Astrocyte (in vitro differentiated cells and primary cell): Measurements from ENCODE around the gene ACTRT2. TPM values are rescaled to one million over a fixed set of nuclear protein-coding genes. Genes with fewer than 3 reads are reported as not detected.

Source experiments
- DNase-seq: peaks from one replicate; pipeline ENCODE4 v3.0.0-alpha.2; 2010; ENCODE audit warnings: low read depth
- FAIRE-seq: peaks from 2 replicates; lab custom pipeline; 2011; peaks lifted over from hg19 to GRCh38; lab: Jason Lieb, UNC
- H2AFZ ChIP-seq: 2 replicates; pipeline ENCODE4 v1.6.0; 2012; ENCODE audit warnings: low read depth, low read length, inconsistent platforms
- H3K27ac ChIP-seq: 2 replicates; pipeline ENCODE4 v1.5.1; 2011; ENCODE audit warnings: low read depth, low read length, inconsistent platforms
- H3K27me3 ChIP-seq: 2 replicates; pipeline ENCODE4 v1.6.0; 2011; ENCODE audit warnings: low read length, inconsistent platforms; ENCODE audit not compliant: insufficient read depth
- H3K36me3 ChIP-seq: 2 replicates; pipeline ENCODE4 v1.5.1; 2011; ENCODE audit warnings: low read length, inconsistent platforms; ENCODE audit not compliant: insufficient read depth
- H3K4me1 ChIP-seq: 2 replicates; pipeline ENCODE4 v1.5.1; 2011; ENCODE audit warnings: low read length, inconsistent platforms; ENCODE audit not compliant: insufficient read depth
- H3K4me2 ChIP-seq: 2 replicates; pipeline ENCODE4 v1.6.0; 2012; ENCODE audit warnings: low read length, inconsistent platforms
- H3K4me3 ChIP-seq: 2 replicates; pipeline ENCODE4 v1.5.1; 2011; ENCODE audit warnings: low read depth, mild to moderate bottlenecking, low read length, inconsistent platforms; ENCODE audit not compliant: insufficient read depth
- H3K79me2 ChIP-seq: 2 replicates; pipeline ENCODE4 v1.6.0; 2012; ENCODE audit warnings: mild to moderate bottlenecking, low read length, inconsistent platforms; ENCODE audit not compliant: insufficient read depth
- H3K9ac ChIP-seq: 2 replicates; pipeline ENCODE4 v1.6.0; 2012; ENCODE audit warnings: mild to moderate bottlenecking, low read length, inconsistent platforms
- H3K9me3 ChIP-seq: 2 replicates; pipeline ENCODE4 v1.5.1; 2012; ENCODE audit warnings: low read depth, mild to moderate bottlenecking, low read length, inconsistent platforms; ENCODE audit not compliant: insufficient read depth
- H4K20me1 ChIP-seq: 2 replicates; pipeline ENCODE4 v1.6.0; 2012; ENCODE audit warnings: low read length, inconsistent platforms; ENCODE audit not compliant: insufficient read depth
- H3K27ac Mint-ChIP-seq: one replicate; pipeline ENCODE4 v1.8.0; 2021; ENCODE audit warnings: mild to moderate bottlenecking, mixed read lengths; ENCODE audit not compliant: unreplicated experiment
- H3K27me3 Mint-ChIP-seq: one replicate; pipeline ENCODE4 v1.8.0; 2021; ENCODE audit warnings: low read depth, mixed read lengths; ENCODE audit not compliant: unreplicated experiment
- H3K36me3 Mint-ChIP-seq: one replicate; pipeline ENCODE4 v1.8.0; 2021; ENCODE audit warnings: low read depth, mixed read lengths; ENCODE audit not compliant: unreplicated experiment
- H3K4me1 Mint-ChIP-seq: one replicate; pipeline ENCODE4 v1.8.0; 2021; ENCODE audit warnings: low read depth, mixed read lengths; ENCODE audit not compliant: unreplicated experiment
- H3K4me3 Mint-ChIP-seq: one replicate; pipeline ENCODE4 v1.8.0; 2021; ENCODE audit warnings: mild to moderate bottlenecking, moderate library complexity, mixed read lengths; ENCODE audit not compliant: unreplicated experiment
- H3K9me3 Mint-ChIP-seq: one replicate; pipeline ENCODE4 v1.8.0; 2021; ENCODE audit warnings: mild to moderate bottlenecking, mixed read lengths; ENCODE audit not compliant: unreplicated experiment
- EZH2 ChIP-seq: IDR thresholded peaks from 2 replicates; pipeline ENCODE4 v1.6.1; 2012; ENCODE audit warnings: mild to moderate bottlenecking, low read length, inconsistent platforms; ENCODE audit not compliant: insufficient read depth
- total RNA-seq: library from RNA; stranded (reverse); gene quantifications from 2 replicates; pipeline ENCODE4 v1.2.1, GENCODE V29; 2021
- TF ChIP-seq, protein P1 (sequence below): IDR thresholded peaks from 2 replicates; pipeline ENCODE4 v1.5.1; 2011; ENCODE audit warnings: low read depth, mild to moderate bottlenecking, inconsistent platforms, low read length, moderate library complexity; ENCODE audit not compliant: insufficient read depth

ACTRT2 gene
- total RNA-seq, 1 donor from 2014 or later = not detected

- H3K79me2 ChIP-seq = no peaks in the 10 kb centered on the region
- peaks cover 35% of the 10 kb centered on the region for H3K27me3 Mint-ChIP-seq
- no peaks in the 10 kb centered on the region for H3K36me3 ChIP-seq
- H3K36me3 Mint-ChIP-seq = peaks cover 1% of the 10 kb centered on the region
- no peak for DNase-seq
- H3K9me3 ChIP-seq = peaks cover under 1% of the 10 kb centered on the region
- H3K27me3 ChIP-seq = no peaks in the 10 kb centered on the region
- H3K27ac ChIP-seq = no peak overlapping the region
- H3K4me3 Mint-ChIP-seq = no peak overlapping the region
- TF ChIP-seq EZH2 = no peak
- TF ChIP-seq, protein P1, sequence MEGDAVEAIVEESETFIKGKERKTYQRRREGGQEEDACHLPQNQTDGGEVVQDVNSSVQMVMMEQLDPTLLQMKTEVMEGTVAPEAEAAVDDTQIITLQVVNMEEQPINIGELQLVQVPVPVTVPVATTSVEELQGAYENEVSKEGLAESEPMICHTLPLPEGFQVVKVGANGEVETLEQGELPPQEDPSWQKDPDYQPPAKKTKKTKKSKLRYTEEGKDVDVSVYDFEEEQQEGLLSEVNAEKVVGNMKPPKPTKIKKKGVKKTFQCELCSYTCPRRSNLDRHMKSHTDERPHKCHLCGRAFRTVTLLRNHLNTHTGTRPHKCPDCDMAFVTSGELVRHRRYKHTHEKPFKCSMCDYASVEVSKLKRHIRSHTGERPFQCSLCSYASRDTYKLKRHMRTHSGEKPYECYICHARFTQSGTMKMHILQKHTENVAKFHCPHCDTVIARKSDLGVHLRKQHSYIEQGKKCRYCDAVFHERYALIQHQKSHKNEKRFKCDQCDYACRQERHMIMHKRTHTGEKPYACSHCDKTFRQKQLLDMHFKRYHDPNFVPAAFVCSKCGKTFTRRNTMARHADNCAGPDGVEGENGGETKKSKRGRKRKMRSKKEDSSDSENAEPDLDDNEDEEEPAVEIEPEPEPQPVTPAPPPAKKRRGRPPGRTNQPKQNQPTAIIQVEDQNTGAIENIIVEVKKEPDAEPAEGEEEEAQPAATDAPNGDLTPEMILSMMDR = no peak
- H3K9me3 Mint-ChIP-seq = peaks cover 8% of the 10 kb centered on the region
- H2AFZ ChIP-seq = no peak overlapping the region
- no peak for FAIRE-seq
- H3K27ac Mint-ChIP-seq = no peak overlapping the region
- no peak overlapping the region for H3K4me2 ChIP-seq
- H3K4me1 Mint-ChIP-seq = no peaks in the 10 kb centered on the region
- no peak overlapping the region for H3K4me3 ChIP-seq
- no peaks in the 10 kb centered on the region for H4K20me1 ChIP-seq
- H3K4me1 ChIP-seq = no peaks in the 10 kb centered on the region
- H3K9ac ChIP-seq = no peak overlapping the region
These were observed 21.7 kb upstream of the ACTRT2 start for GRCh38 chr1:2999571-2999970.

DNA sequence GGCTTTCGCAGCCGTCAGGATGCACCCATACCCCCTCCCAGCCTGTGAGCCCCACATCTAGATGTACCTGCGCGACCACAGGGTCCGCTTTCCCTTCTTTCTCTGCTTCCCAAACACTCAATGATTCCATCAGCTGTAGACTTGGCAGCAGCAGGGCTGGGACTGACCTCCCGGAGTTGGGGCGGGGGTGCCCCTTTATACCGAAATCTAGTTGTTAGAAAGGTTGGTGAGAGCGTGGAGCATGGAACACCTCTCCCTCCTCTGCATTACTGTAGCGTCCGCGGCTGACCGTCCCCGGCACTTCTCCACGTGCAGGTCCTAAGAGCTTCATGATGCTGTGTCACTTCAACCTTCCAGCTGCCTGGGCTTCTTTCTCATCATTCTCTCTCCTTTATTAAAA is 21.1 kb upstream of the ACTRT2 start:
- H3K36me3 Mint-ChIP-seq = peaks cover 1% of the 10 kb centered on the region
- H3K9me3 ChIP-seq = no peaks in the 10 kb centered on the region
- DNase-seq (no peak), FAIRE-seq (no peak)
- H3K27me3 Mint-ChIP-seq = peaks cover 36% of the 10 kb centered on the region
- H3K9me3 Mint-ChIP-seq = peaks cover 8% of the 10 kb centered on the region
- H2AFZ ChIP-seq = no peak overlapping the region
- no peaks in the 10 kb centered on the region for H3K4me1 ChIP-seq
- H3K4me2 ChIP-seq = no peak overlapping the region
- H3K27ac Mint-ChIP-seq = no peak overlapping the region
- H3K27me3 ChIP-seq = no peaks in the 10 kb centered on the region
- H3K4me1 Mint-ChIP-seq = no peaks in the 10 kb centered on the region
- H4K20me1 ChIP-seq = no peaks in the 10 kb centered on the region
- no peaks in the 10 kb centered on the region for H3K36me3 ChIP-seq
- no peak overlapping the region for H3K4me3 ChIP-seq
- no peak overlapping the region for H3K9ac ChIP-seq
- H3K27ac ChIP-seq = no peak overlapping the region
- H3K4me3 Mint-ChIP-seq = no peak overlapping the region
- no peak for TF ChIP-seq EZH2
- TF ChIP-seq, protein P1 = no peak
- H3K79me2 ChIP-seq = no peaks in the 10 kb centered on the region

DNA sequence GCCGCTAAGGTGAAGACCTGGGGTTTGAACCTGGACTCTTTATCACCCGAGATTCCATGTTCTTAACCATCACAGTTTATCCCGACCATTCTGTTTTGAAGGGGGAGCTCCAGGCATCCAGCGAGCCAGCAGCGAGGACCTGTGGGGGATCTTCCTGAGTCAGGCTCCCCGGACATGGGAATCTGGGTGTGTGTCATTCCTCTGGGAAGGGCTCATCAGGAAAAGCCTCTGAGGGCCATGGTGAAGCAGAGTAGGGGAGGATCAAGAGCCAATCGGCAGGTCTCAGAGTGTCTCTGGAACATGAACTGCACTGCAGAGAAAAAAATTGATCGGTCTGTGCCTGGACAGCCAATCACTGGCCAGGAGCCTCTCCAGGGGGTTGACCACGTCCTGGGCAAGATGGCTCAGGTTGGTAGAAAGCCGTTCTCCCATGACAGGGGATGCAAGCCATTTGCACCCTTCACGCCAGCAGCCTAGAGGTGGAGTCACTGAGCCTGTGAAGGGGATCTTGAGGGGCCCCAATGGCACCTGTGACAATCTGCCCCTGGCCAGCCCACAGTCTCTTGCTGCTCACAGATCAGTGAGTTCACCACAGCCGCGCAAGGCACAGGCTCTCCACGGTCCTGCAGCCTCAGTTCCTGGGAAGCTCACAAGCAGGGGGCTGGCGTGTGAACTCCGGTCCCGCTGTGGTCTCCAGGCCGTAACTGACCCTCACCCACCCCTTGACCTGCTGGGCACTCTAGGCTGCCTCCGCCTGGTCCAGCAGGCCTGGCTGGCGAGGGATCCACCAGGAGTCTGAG is 20.4 kb upstream of the ACTRT2 start:
- H3K9me3 Mint-ChIP-seq = peaks cover 8% of the 10 kb centered on the region

More for the DNA sequence above, 20.4 kb upstream of the ACTRT2 start:
- Histone ChIP-seq H3K4me2 (no peak overlapping the region), H3K36me3 (no peaks in the 10 kb centered on the region), H3K9me3 (no peaks in the 10 kb centered on the region), H4K20me1 (no peaks in the 10 kb centered on the region), H3K4me1 (no peaks in the 10 kb centered on the region), H3K27me3 (no peaks in the 10 kb centered on the region), H2AFZ (no peak overlapping the region), H3K9ac (no peak overlapping the region), H3K79me2 (no peaks in the 10 kb centered on the region), H3K27ac (no peak overlapping the region), H3K4me3 (no peak overlapping the region)
- DNase-seq = no peak
- Mint-ChIP-seq H3K36me3 (peaks cover 1% of the 10 kb centered on the region), H3K4me1 (no peaks in the 10 kb centered on the region), H3K27me3 (peaks cover 42% of the 10 kb centered on the region), H3K27ac (no peak overlapping the region), H3K4me3 (no peak overlapping the region)
- TF ChIP-seq, protein P1 = no peak
- no peak for TF ChIP-seq EZH2
- no peak for FAIRE-seq
